ENCODE data around the gene NFATC1.

NFATC1 gene

GRCh38 chr18:79525556-79526467 is 130.1 kb downstream of the NFATC1 start:
- no peak for DNase-seq

DNA sequence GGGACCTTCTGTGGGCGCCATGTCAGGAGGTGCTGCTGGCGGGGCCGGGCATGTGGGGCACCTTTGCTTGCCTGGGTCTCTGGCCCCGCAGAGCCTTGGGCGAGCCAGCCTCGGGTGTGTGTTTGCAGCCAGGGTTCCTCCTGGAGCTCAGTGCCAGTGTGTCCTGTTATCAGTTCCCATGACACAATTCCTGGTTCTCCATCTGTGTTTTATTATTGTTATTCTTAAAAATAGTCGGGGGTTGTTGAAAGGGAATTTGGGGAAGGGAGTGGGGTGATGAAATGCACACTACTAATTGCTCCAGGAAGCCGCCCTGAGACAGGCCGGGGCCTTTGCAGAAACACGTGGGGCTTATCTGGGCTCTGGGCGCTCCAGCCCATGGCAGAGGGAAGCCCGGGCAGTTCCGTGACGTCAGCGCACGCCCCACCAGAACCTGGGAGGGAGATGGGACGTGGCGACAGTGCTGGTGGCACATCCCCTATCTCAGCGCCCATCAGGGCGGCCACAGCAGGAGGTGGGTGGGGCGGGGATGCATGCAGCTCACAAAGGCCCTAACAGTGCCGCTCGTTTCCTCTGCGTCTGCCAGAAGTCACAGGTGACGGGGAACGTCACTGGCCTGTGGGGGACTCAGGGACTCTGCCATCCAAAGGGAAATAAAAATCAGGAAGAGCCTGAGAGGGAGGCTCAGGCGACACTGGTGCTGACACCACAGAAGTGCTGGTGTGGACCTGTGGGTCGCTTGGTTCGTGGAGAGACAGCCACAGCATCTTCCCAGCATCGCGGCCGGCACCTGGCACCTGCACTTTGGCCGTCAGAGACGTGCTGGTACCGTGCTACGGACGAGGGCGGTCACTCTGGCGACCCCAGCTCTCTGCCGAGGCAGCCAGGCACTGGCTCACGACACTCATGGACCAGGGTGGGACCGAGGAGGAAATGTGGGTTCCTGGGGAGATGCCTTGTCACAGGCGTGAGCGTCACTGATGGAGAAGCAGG is 131.0 kb downstream of the NFATC1 start:
- no peak for DNase-seq

- no peak for DNase-seq
Measured at GRCh38 chr18:79527656-79528315, 132.1 kb downstream of the NFATC1 start.

- no peak for DNase-seq
Measured at GRCh38 chr18:79528316-79528695, 132.6 kb downstream of the NFATC1 start.

GRCh38 chr18:79528846-79529245 is 133.1 kb downstream of the NFATC1 start:
- peak; percentile 6 for DNase-seq

GRCh38 chr18:79529296-79529695 is 133.6 kb downstream of the NFATC1 start:
- DNase-seq, result no peak

DNA sequence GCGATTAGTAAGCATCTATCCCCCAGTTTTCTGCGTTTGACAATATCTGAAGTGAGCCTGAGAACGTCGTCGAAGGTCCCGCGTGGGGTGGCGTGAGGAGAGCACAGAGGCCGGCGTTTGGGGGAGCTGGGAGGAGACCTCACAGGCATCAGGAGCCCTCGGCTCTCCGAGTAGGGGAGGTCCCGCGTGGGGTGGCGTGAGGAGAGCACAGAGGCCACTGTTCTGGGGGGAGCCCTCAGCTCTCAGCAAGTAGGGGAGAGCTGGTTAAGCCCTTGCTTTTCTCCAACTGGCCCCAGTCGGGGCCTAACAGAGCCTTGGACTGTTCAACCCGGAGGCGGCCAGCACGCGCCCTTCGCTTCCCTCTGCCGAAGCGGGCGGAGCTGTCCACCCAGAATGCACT is 134.3 kb downstream of the NFATC1 start:
- no peak for DNase-seq

DNA sequence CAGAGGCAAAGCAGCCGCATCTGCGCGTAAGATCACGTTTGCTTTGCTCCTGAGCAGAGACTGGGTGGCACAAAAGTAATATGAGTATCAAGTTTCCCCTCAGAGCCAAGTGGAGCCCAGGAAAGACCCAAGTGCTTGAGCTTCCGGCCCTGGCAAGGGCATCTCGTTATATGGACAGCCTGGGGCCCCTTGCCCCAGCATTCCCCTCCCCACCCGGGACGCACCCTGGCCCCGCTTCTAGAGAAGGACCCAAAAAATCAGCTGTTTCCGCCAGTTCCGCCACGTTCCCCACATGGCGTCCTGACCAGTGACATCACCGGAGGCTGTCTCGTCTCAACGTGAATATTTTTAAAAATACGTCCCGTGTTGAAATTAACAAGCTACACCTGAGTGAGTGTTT is 135.1 kb downstream of the NFATC1 start:
- no peak for DNase-seq

DNA sequence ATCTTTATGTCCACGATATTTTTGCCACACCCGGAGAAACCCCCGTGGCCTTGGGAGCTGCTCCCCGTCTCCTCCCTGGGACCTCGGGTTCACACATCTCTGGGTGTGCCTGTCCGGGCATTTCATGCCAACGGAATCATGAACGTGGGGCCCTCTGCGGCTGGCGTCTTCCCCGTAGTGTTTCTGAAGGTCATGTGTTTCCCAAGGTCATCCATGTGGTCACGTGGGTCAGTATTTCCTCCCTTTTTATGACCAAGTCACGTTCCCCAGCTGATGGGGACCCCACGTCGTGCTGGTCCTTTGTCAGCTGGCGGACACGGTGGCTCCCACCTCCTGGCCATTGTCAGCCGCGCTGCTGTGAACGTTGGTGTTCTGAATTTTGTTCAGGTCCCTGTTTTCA is 135.7 kb downstream of the NFATC1 start:
- DNase-seq, result no peak

GRCh38 chr18:79531926-79532312 is 136.2 kb downstream of the NFATC1 start:
- DNase-seq, result no peak

- no peak for DNase-seq
Measured at GRCh38 chr18:79532313-79533007, 136.7 kb downstream of the NFATC1 start.

DNA sequence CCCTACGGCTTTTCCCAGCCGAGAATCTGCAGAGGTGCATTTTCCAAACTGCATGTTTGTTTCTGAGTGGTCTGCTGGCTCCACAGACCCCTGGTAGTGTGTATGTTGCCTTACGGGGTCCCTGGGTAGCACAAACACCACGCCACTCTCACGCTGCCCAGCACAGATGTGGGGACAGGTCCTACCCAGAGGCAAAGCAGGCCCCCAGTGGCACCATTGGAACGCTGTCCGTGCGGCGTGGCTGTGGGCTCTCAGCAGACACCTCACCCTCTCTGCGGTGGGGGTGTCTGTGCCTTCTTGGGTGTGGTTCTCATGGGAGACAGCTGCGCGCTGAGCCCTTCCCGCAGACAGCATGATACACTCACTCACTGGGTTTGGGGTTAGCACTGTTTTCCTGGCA is 137.4 kb downstream of the NFATC1 start:
- no peak for DNase-seq

GRCh38 chr18:79533591-79533990 is 137.9 kb downstream of the NFATC1 start:
- DNase-seq, result no peak

DNA sequence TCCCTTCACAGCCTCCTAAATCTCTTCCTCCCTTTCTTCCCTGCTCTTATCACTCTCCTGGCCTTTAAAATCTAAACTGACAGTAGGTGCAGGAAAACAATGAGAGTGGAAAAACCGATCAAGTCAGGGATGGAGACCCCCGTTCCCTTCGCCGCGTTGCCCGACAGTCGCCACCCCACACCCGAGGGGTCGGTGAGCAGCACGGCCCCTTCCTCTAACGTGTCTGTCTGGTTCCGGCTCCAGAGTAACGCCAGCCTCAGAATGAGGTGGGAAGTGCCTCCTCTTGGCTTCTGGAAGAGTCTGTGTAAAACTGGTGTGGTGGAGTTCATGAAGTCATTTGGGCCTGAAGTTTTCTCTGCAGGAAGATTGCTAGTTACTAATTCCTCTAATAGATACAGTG is 138.6 kb downstream of the NFATC1 start:
- DNase-seq, result no peak

DNA sequence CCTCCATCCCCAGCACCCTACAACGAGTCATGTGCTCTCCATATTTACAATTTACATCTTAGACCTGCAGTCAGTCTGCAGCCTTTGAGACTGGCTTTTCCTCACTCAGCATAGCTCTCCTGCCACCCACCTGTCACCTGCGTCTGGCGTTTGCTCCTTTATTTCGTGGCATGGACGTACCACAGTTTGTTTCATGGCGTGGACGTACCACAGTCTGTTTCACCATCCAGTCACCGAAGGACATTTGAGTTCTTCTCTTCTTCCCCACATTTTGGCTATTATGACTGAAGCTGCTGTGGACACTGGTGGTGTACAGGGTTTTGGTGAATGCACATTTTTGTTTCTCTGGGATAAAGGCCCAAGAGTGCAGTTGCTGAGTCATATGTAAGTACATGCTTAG is 142.0 kb downstream of the NFATC1 start:
- no peak for DNase-seq

GRCh38 chr18:79538635-79539034 is 142.9 kb downstream of the NFATC1 start:
- DNase-seq, result no peak

DNA sequence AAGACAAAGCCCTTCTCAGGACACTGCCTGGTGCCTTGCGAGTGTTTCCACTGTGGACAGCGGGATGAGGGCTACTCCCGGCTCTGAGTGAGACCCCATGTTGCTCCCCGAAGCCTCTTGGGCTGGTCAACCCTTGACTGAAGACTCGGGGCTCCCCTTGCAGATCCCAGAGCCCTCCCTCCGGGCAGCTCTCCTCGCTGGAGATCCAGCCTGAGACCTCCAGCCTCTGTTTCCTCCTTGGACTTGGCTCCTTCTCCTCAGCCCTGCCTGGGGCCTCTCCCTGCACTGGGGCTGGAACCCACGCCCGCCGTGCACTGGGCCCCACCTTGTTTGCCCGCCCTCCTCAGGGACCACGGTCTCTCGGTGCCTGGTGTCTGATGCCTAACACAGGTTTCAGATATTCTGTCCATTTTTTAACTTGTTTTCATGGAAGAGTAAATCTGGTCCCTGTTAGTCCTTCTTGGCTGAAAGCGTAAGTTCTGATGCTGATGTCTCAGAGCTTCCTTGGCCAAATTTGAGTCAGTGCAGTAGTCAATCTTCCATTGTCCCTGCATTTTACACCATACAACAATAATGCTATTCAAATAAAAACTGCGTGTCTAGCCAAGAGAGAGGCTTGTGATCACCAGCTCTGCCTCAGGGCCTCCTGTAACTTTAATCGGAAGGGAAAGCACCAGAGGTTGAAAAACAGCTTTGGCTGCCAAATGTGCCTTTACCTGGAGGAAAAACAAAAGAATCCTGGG is 144.6 kb downstream of the NFATC1 start:
- DNase-seq, result no peak

DNA sequence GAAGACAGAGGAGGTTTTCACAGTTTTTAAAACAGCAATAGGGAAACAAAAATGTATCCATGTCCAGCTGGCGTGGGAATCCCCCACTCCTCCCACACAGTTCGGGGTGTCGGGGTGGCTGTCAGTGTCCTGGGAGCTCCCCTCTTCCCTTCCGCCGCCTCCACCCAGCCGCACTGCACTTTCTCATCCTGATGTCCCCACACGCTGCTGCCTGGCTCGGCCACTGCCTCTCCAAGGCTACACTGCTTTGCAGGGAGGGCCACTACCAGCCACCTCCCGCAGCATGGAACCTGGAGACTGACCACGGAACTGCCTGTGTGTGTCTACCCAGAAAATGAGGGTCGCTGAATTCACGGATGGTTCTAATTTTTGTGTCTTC is 145.2 kb downstream of the NFATC1 start:
- no peak for DNase-seq

GRCh38 chr18:79542213-79542612 is 146.5 kb downstream of the NFATC1 start:
- no peak for DNase-seq

- DNase-seq, result no peak
Measured at GRCh38 chr18:79542876-79543750, 147.4 kb downstream of the NFATC1 start.

DNA sequence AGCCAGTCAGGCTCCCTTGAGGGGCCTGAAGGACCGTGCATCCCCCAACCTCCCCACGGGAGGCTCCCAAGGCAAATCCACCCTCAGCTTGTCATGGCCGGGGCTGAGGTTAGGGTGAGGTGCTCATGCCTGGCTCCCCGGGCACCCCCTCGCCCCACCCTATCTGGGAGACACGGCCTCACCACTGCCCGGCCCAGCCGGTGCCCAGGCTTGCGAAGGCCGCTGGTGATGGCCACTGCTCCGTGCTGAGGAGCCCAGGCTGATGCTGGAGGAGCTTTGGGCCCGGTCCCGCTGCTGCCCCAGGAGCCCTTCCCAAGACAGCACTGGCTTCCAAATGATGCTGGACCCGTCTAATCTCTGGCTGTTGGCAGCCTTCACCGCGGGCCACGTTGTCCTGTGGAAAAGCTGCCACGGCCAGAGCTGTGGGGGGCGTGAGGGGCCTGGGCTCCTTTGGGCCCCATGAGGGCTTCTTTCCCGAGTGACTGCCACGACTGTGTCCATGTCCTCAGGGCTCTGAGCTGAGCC is 148.2 kb downstream of the NFATC1 start:
- DNase-seq, result no peak
